Stimulated activated CD4-positive, alpha-beta T cell treated with anti-CD3 and anti-CD28 coated beads, TNF-alpha, amount 100 ng/mL, for 4 hours (primary cell): Measurements from ENCODE around the gene FALEC.

ENCODE experiments used
- DNase-seq, 3 experiments: peaks; one replicate each; pipeline ENCODE4 v3.0.0-alpha.2; 2020; ENCODE audit warnings: low read depth in 3 of 3

Gene FALEC

GRCh38 chr1:150545486-150546032 is 30.0 kb downstream of the FALEC start:
- no peak for DNase-seq

- DNase-seq: no peak
These were observed 30.9 kb downstream of the FALEC start for GRCh38 chr1:150546294-150546937.

DNA sequence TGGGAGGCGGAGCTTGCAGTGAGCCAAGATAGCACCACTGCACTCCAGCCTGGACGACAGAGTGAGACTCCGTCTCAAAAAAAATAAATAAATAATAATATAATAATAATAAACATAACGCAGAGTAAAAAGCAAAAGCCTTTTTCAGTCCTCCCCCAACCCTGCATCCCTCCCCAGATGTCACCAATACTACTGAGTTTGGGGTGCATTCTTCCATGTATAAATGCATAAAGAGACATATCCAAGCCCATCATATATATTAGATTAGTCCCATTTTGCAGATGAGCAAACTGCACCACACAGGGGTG is 32.7 kb downstream of the FALEC start:
- no peak for DNase-seq

DNA sequence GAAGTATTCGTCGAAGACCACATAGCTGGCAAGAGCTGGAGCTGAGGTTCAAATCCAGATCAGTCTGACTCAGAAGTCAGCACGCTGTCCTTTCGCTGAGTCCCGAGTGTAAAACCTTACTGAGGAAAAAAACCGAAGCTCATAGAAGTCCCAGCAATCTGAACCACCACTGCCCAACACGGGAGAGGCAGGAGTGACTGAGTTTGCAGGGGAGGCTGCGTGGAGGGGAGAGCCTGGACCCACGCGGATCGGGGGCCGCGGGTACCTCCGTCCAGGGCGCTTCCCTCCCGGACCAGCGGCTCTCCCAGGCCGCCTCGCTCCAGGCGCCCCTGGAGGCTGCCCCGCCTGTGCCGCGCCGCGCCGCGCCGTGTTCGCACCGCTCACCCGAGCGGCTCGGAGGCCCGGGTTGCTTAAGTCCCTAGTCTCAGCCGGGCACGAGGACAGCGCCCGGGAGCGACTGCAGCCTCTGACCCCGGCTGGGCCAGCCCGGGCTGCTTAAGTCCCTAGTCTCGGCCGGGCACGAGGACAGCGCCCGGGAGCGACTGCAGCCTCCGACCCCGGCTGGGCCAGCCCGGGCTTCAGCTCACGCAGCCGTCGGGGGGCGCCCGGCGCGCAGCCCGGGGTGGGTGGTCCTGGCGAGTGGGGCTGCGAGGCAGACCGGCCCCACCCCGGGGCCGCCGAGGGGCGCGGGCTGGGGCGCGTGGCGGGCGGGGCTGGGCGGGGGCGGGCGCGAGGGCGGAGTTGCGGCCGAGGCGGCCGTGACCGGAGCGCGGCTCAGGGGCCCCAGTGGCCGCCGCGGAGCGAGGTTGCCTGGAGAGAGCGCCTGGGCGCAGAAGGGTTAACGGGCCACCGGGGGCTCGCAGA is 33.3 kb downstream of the FALEC start, which contains the start of gene ADAMTSL4:
Gene ADAMTSL4, plus strand, starts transcription at position 777 of the 864 bp plus-strand sequence. CDS start 2,881 bp downstream, outside the sequence.
- no peak for DNase-seq

DNA sequence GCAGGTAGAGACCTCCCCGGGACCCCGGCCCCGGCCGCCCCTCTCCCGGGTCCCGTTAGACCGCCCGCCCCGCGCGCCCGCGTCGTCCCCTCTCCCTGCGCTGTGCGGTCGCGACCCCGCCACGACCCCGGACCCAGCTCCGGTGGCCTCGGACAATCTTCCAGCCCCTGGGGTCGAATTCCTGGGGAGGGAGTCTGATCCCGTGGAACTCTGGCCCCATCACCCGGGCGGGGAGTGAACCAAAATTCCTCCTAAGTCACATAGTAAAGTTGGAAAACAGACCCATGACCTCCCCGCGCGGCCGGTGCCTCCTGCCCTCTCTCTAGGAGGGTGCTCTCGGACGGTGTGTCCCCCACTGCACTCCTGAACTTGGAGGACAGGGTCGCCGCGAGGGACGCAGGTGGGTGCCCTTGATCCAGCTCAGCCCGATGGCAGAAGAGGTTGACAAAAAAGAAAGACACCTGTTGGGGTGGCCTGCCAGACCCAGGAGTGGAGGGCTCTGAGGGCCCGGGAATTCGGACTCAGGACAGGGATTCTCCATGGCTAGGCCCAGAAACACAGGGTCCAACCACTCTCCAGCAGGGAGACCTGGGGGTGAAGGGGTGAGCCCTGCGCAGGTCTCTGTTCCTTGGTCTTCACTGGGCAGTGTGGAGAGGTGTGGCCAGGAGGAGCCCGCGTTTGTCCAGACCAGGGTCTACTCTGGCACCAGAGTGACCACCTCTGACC is 34.1 kb downstream of the FALEC start:
- DNase-seq: no peak

DNA sequence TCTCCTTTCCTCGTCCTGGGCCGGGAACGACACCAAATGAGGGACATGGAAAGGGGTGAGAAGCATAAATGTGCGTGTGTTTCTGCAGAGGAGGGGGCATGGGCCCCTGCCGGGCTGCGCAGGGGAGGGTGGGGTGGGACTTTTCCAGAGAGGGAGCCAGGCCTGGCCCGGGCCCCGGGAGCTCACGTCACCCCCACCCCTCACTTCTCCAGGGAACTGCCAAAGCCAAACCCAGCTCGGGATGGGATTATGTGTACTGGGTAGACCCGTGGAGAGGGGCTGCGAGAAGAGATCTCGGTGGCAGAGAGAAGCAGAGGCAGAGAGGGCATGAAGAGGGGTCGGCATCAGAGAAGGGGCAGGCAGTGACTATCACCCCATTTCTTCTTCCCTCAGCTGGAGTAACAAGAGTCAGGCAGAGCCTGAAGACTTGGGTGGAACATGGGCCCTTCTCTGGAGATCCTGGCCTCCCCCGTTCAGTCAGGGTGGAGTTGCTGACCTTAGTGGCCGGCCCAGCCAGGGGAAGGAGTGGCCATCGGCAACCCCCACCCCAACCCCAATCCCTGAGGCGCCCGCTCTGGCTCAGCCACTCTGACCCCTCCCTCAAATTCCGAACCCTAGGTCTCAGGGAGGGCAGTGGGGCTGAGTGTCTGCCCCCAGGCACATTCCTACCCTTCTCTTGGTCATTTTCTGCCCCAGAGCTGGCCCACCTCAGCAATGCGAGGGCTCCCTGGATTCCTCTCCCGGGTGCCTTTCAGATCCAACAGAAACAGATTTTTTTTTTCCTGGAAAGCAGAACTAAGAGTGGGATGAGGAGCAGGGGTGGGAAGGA is 34.9 kb downstream of the FALEC start:
- DNase-seq: no peak

DNA sequence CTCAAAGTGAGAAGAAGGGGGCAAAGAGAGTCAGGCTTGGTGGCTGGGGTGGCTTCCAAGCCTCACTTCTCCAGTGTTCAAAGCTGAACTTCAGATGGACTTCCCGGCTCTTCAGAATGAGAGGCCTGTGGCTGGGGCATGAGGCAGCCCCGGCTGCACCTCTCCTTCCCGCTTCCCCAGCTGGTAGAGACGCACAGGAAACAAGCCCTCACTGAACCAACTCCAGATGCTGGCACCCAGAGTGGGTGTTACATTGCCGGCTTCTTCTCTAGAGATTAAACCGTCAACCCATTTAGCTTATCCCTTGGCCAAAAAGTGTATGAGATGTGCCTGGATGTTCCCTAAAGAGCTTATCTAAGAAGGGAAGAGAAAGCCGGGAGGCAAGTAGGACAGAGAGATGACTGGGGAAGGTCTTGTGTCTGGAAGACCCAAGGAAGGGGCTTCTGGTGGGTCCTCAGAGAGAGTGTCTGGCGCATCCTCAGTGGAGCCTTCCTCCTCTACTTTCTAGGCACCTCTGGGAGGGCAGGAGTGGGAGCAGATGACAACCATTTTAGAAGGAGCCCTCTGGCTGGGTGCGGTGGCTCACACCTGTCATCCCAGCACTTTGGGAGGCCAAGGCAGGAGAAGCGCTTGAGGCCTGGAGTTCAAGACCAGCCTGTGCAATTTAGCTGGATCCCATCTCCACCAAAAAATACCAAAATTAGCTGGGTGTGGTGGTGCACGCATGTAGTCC is 35.7 kb downstream of the FALEC start:
- no peak for DNase-seq

GRCh38 chr1:150551784-150552127 is 36.2 kb downstream of the FALEC start:
- no peak for DNase-seq

DNA sequence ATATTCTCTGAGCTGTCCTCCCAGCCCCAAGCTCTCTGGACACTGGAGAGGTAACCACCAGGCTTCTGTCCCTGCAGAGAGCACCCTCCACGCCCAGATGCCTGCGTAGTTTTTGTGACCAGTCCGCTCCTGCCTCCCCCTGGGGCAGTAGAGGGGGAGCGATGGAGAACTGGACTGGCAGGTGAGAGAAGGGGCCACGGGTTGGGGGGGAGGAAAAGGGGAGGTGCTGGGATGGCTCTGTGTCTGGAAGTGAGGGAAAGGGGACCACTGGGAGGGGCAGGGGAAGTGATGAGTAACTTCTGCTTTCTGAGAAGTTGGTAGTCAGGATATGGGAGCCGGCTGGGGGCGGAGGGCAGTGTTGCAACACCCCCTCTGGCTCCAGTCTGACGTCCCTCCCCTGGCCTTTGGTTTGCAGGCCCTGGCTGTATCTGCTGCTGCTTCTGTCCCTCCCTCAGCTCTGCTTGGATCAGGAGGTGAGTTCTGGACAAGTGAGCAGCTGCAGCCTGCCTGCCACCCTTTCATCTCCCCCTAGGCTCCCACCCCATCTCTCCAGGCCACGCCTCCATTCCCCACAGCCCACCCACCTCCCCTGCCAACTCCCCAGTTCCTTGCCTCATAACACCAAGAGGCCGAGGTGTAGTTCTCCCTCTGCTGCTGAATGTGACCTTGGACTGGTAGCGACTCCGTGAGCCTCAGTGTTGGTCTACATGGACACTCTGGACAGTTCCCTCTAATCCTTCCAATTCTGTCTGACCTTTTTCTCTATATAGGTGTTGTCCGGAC is 36.8 kb downstream of the FALEC start:
- DNase-seq: no peak

DNA sequence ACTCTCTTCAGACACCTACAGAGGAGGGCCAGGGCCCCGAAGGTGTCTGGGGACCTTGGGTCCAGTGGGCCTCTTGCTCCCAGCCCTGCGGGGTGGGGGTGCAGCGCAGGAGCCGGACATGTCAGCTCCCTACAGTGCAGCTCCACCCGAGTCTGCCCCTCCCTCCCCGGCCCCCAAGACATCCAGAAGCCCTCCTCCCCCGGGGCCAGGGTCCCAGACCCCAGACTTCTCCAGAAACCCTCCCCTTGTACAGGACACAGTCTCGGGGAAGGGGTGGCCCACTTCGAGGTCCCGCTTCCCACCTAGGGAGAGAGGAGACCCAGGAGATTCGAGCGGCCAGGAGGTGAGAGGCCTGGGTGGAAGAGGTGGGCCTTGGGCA is 37.3 kb downstream of the FALEC start:
- no peak for DNase-seq

- DNase-seq: no peak
These were observed 38.0 kb downstream of the FALEC start for GRCh38 chr1:150553392-150554085.

DNA sequence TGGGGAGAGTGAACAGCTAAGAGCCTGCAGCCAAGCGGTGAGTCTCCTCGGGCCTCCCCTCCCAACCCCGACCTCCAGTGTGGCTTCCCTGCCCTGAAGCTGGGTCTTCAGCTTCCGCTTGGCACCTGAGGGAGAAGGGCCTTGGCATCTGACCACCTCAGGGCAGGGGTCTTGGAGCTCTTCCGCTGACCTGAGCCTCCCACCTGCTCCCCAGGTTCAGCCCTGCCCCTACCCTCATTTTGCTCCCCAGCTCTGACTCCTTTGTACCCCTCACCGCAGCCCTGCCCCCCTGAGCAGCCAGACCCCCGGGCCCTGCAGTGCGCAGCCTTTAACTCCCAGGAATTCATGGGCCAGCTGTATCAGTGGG is 38.5 kb downstream of the FALEC start:
- no peak for DNase-seq

DNA sequence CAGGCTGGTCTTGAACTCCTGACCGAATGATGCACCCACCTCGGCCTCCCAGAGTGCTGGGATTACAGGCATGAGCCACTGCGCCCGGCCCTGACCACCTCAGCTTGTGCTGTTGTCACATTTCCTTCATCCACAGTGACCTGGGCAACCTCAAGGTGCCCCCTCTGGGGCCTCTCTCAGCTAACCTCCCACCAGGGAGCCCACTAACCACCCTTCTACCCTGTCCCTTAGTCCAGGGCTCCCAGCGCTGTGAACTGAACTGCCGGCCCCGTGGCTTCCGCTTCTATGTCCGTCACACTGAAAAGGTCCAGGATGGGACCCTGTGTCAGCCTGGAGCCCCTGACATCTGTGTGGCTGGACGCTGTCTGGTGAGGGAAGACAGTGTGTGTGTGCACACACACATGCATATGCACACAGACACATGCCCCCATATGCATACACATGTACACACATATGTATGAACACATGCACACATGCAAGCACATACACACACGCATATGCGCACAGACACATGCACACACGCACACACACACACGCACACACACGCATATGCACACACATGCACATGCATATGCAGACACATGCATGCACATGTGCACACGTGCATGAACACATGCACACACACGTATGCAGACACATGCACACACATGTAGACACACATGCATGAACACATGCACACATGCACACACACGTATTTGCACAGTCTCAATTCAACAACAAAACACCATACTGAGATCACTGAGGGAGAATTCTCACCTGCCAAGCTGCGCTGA is 39.8 kb downstream of the FALEC start:
- no peak for DNase-seq

DNA sequence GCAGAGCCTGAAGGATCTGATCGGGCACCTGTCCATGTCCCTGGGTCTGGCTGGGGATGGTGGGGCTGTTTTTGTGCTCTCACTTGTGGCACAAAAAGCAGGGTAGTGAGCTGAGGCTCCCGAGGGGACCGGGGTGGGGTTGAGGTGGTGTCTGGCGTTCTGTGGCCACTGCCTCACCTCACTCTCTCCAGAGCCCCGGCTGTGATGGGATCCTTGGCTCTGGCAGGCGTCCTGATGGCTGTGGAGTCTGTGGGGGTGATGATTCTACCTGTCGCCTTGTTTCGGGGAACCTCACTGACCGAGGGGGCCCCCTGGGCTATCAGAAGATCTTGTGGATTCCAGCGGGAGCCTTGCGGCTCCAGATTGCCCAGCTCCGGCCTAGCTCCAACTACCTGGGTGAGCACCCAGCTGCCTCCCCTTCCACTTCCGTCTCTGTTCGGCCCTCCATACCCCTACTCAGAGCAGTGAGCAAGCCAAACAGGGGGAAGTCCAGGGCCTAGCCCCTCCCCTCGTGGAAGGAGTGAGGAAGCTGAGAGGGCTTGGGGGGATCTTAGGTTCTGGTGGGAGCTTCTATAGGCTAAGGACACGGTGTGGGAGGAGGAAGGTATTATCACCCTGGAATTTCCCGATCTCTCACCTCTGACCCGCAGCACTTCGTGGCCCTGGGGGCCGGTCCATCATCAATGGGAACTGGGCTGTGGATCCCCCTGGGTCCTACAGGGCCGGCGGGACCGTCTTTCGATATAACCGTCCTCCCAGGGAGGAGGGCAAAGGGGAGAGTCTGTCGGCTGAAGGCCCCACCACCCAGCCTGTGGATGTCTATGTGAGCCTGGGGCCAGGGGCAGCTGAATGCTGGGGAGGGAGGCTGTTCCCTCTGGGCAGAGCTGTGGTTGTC is 40.7 kb downstream of the FALEC start:
- no peak for DNase-seq

DNA sequence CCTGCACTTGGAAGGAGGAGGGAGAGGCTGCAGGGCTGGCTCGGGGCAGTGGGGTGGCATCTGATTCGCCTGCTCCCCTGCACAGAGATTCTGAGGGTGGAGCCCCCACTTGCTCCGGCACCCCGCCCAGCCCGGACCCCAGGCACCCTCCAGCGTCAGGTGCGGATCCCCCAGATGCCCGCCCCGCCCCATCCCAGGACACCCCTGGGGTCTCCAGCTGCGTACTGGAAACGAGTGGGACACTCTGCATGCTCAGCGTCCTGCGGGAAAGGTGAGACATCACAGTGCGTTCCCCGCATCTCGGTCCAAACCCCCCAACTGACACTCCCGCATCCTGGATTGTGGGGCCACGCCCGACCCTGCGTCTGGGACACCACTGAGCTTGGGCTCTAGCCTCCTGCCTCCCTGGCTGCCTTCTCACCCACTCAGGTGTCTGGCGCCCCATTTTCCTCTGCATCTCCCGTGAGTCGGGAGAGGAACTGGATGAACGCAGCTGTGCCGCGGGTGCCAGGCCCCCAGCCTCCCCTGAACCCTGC is 41.6 kb downstream of the FALEC start:
- DNase-seq: no peak

- DNase-seq: no peak
These were observed 42.3 kb downstream of the FALEC start for GRCh38 chr1:150557813-150558212.

GRCh38 chr1:150558303-150558704 is 42.8 kb downstream of the FALEC start:
- DNase-seq: no peak
